Right forelimb (tissue), 1 donor: ENCODE data around the gene TCTN2.

Experiments
- DNase-seq: peaks from one replicate; pipeline ENCODE4 v3.0.0-alpha.2; 2018

TCTN2 gene

DNA sequence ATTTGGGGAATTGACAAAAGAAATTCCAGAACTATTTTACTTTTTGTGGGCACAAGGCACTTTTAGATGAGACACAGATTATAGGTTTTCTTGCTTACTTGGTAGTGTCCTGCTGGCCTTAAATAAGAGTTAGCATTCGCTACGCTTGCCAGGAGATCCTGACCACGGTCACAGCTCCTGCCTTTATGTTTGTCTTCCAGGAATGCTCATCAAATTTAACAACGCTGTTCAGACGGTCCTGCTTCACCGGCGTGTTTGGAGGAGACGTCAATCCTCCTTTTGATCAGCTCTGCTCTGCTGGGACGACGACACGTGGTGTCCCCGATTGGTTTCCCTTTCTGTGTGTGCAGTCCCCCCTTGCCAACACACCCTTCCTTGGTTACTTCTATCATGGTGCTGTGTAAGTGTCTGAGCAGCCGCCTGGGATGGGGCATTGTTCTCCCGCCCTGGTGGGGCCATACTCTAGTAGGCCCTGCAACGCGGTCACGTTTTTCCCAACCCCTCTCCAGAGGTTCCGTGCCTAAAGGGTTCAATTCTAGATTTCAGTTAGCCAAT lies 15.8 kb downstream of the TCTN2 start:
- no peak for DNase-seq

DNA sequence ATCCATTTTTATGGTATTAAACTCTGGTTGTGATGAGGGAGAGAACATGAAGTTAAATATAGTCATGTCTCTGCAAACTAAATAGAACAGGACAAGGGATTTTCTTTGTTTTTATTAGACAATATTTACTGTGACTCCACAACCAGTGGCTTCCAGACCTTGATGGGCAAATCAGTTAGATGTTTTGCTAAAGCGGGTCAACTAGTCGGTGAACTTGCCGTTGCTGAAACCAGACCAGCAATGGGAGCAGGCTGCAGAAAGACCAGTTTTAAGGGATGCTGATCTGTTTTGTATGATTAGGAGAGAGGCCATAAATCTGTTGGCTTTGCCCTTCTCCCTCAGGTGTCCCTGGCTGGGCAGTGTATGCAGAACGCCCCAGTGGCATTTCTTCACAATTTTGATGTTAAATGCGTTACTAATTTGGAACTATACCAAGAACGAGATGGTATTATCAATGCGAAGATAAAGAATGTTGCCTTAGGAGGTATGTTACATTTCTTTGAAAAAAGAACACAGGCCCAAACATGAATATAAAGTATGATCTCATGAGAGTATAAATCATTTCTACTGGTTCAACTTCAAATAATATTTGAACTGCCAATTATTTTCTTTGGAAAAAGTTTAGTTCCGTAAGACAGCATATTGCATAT lies 19.4 kb downstream of the TCTN2 start:
- DNase-seq, result no peak

DNA sequence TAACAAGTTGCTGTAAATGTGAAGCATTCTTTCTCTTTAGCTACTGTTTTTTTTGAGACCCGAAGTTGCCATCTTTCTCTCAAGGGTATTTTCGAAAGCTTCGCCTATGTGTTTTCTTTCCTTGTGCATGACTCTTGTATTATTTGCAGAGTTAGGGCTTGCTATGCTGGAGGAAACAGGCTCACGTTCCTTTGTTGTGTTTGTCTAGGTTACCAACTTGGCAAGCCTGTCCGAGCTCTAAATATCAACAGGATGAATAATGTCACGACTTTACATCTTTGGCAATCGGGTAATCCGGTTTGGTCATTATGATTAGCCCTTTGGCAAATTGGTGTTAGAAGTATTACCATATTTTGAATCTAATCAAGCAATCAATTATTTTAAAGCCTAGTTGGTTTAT lies 25.3 kb downstream of the TCTN2 start:
- no peak for DNase-seq

DNA sequence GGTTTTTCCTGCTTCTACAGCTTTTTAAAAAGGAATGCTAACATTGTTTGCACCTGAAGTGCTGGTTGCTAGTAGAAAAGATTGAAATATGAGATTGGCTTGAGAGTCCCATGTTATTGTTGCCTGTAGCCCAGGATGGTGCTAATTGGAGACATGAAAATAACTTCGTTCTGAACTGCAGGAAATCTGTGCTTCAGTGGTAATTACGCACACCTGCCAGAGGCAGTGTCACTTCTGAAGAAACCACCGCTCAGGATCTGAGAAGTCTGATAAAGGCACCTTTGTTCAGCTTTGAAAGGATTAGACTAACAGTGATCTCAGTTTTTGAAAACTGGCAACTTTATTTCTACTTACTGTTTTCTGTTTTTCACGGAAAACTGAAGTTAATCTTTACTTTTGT lies 25.7 kb downstream of the TCTN2 start:
- DNase-seq, result no peak

DNA sequence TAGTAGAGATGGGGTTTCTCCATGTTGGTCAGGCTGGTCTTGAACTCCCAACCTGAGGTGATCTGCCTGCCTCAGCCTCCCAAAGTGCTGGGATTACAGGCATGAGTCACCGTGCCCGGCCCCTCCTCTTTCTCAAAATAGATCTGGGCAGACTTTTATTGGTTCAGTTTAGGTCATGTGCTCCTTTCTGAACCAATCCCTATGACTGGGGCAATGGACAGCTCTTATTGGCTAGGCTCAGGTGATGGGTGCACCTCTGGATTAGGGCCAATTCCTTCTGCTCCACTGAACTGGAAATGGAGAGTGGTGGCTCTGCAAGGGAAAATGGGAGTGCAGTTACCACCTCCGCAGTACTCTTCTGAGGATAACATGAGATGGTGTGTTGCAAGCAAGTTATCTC lies 35.0 kb downstream of the TCTN2 start:
- DNase-seq, result no peak

DNA sequence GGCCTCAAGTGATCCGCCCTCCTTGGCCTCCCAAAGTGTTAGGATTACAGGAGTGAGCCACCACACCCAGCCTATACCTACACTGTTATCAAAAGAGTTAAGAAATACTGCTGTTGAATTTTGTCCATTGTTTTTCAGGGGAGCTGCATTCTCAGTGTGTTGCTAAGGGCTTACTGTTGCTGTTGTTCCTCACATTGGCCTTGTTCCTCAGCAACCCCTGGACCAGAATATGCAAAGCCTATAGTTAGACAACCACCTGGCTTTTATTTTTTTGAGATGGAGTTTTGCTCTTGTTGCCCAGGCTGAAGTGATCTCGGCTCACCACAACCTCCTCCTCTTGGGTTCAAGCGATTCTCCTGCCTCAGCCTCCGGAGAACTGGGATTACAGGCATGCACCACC lies 36.6 kb downstream of the TCTN2 start:
- DNase-seq, result no peak

DNA sequence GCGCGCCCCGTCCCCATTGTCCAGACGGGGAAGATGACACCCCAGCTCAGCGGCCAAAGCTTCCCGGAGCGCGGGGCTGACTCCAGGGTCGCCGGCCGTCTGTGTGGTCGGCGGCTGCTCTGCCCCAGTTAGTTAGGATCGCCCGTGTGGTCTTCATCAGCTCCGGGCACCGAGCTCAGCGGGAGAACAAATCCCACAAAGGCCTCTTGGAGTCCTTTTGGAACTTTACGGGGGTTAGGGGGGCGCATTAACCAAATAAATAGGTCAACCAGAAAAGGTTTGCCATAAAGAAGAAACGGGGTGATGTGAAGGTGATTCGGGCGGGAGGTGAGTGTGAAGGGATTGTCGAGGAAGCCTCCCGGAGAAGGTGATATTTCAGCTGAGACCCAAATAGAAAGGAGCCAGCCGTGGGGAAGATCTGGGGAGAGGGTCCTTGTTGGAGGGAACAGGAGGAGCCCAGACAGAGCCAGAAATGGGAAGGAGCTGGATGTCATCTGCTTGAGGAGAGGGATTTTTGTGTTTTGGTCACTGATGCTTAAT lies 41.9 kb downstream of the TCTN2 start:
- DNase-seq, result no peak

DNA sequence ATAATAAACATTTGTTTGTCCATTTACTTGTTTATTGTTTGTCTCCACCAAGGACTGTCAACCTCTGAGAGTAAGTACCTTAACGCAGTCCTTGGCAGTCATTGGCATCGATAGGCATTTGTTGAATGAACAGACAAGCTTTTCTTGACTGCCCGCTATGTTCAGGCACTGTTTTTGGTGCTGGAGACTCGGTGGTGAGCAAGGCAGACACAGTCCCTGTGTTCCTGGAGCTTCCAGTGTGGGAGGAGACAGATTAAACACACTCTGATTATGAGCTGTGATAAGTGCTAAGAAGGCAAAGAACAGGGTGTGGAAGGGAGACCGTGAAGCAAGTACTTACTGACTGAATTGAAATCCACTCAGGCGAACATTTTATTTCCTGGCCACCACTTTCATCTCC lies 42.5 kb downstream of the TCTN2 start:
- no peak for DNase-seq

DNA sequence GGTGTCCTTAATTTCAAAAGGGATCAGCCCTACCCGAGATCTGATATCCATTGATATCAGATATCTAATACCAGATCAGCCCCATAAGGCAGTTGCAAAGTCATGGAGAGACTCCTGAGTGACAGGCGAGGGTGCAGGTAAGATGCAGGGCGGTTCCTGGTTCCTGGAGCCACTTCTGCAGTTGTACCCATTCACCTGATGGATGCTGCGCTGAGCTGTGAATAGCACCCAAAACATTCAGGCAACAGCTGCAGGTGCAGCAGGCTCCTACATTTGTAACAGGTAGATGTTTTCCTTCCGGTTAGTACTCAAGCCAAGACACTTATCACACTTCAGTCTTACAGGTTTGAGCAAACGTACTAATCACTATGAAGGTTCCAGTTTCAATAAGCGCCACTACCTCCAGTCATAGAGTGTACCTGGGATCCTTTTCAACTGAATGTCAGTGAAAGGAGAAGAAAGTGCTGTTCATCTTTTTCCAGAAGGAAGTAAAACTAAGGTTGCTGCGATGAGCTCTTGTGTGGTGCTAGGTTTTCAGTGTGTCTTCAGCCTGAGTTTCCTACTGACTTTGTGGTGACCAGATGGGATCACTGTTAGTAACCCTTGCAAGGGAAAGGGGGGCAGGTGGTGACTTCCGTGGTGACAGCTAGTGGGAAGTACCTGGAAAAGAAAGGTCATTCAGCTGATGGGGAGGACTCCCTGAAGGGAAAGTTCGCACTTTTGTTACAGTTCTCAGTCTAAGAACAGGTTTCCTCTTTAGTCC lies 43.1 kb downstream of the TCTN2 start:
- DNase-seq, result no peak

DNA sequence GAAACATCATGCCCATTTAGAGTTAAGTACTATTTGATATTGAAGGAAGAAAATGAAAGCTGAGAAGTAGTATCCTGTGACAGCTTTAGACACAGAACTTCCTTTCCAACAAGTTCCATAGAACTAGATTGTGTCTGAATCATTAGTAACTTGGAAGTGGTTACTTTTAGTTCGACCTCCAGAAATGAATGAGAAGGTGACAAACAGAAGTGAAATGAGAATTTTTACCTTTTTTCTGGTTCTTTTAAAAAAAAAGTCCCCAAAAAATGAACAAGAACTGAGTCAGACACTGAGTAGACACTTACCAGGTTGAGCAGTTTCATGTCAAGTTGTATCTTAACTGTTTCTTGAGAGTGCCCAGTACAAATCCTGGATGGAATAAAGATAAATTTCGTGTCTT lies 44.3 kb downstream of the TCTN2 start:
- DNase-seq, result no peak

DNA sequence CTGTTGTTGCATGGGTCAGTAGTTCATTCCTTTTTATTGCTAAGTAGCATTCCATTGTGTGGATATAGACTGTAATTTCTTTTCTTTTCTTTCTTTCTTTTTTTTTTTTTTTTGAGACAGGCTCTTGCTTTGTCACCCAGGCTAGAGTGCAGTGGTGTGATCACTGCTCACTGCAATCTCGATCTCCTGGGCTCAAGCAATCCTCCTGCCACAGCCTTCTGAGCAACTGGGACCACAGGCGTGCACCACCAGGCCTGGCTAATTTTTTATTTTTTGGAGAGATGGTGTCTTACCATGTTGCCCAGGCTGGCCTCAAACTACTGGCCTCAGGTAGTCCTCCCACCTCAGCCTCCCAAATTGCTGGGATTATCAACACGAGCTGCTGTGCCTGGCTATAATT lies 46.4 kb downstream of the TCTN2 start:
- no peak for DNase-seq

DNA sequence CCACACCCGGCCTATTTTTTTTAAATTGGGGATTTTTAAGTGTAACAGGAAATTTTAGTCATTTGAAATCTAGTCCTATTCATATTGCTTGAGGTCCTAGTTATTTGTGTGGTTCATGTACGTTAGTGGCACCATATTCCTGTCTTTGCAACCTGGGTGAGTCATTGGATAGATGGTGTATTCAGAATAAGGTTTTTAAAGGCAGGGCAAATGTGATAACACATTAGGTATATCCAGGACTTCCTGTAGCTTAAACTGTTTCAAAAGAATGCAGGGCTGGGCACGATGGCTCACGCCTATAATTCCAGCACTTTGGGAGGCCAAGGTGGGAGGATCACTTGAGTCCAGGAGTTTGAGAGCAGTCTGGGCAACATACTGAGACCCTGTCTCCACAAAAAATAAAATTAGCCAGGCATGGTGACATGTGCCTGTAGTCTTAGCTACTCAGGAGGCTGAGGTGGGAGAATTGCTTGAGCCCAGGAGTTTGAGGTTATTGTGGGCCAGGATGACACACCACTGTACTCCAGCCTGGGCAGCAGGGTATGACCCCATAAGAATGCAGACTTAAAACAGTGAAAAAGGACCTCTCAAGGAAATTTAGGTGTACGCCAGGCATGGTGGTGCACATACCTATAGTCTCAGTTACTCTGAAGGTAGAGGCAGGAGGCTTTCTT lies 49.4 kb downstream of the TCTN2 start:
- no peak for DNase-seq

DNA sequence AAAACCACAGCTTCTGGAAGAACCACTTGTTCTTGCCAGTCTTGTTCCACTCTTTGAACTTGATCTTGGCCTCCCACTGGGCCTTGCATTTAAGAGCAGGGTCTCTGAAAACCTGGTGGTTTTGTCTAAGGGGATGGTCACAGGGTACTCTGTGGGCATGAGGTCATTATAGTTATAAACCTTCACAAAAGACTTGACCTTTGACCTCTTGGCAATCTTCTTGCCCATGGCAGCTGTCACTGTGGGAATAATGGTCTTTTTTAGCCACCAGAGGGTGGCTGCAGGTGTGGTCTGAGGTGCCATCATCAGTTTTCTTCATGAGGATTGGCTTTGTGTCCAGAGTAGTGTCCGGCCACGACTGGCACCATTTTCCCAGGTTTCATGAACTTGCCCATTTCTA lies 50.3 kb downstream of the TCTN2 start:
- DNase-seq, result no peak

DNA sequence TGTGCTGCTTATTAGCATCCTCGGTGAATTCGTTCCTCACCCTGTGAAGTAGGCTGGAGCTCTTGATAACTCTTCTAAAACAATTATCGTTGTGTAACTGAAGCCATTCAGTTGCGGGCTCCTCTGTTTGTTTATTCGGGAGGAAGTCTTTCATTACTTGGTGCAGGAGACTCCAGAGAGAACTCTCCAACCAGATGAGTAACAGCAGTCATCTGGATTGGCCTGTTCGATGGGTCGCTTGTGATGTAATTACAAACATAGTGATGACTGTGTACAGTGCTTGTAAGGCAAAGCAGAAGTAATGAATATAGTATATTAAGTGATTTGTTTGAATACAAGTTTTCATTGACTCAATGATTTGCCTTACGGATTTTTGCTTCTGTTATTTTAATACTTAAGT lies 52.1 kb downstream of the TCTN2 start:
- DNase-seq, result no peak

DNA sequence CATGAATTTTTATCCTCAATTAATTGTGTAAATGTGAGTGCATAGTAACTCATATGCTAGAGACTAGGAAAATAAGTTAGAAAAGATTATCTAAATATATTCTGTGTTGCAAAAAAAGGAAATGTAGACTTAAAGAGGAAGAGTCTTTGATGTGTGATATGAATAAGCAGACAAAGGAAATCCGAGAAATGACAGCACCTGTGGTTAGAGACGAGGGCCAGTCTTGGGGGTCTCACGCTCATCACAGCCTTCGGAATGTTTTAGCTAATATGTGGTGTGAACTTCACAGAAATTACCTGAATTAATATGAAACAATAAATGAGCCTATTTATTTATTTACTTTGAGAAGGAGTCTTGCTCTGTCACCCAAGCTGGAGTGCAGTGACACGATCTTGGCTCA lies 52.9 kb downstream of the TCTN2 start:
- DNase-seq, result no peak

DNA sequence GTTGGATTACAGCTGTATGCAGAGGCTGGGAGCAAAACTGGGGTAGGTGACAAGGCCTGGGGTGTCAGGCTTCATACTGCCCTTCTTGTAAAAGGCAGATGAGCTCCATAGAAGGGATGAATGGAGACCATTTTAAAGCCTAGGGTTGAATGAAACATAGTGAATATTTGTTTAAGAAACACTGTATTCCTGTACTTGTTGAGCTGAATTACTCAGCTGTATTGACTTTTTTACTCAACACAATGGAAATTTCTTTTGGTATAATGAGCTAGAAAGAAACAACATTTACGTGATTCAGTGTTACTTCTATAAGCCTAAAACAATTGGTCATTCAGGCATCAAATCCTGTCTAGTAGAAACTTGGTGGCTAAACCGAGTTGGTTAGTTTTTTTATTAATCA lies 55.3 kb downstream of the TCTN2 start:
- DNase-seq, result no peak

DNA sequence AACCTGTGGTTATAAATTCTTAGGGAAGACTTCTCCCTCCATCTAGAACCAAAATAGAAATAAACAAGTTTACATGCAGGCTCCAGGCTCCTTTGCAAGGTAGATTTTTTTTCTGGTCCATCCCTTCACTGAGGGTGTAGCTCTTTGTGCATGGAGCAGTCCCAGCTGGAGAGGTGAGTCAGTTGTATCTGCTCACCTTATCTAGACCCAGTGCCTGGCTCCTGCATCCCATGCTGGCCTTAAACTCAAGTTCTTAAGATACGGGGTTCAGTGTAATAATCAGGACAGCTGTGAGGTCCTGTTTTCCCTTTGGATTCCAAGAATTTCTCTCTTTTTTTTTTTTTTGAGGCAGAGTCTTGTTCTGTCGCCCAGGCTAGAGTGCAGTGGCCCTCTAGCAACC lies 56.0 kb downstream of the TCTN2 start:
- no peak for DNase-seq

DNA sequence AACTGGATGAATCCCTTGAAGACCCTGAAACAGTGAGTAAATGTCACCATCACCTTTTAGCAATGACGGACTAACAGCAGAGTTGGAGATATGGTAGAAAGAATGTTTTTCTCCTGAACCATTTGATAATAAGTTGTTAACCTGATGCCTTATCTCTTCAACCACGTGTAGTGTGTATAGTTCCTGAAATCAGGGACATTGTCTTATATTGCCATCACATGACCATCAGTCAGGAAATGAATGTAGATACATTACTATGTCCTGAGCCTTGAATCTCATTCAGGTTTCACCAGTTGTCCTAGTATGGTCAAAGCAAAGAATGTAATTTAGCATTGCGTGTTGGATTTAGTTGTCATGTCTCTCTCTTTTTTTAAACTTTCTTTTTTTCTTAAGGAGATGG lies 57.0 kb downstream of the TCTN2 start:
- DNase-seq, result no peak

DNA sequence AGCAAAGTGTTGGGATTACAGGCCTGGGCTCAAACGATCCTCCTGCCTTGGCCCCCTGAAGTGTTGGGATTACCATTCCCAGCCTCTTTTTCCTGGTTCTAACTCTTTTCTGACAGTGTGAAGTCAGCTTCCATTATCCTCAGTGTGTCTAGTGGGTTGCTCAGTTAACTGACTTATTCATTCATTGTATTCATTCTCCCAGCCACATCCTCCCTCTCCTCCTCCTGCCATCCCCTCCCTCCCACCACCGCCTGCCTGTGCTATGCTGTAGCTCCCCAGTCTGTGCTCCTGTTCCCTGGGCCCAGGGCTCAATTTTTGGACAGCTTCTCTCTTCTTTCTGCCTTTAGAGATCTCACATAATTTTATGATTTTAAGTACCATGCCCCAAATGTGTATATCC lies 60.7 kb downstream of the TCTN2 start:
- no peak for DNase-seq

DNA sequence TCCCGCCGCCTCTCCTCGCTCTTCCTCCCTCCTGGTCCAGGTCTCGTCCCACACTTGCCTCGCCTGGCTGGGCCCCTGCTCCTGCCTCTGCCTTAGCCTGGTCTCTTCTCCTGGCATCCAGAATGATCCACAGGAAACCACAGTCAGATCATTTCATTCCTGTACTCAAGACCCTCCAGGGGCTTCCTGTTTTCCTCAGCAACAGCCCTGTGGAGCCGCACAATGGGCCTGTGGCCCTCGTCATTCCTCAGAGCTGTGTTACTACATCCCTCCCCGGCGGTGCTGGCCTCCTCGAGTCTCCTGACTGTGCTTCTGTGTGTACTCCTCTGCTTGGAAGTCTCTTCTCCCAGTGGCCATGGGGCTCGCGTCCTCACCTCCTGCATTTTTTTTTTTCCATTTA lies 61.3 kb downstream of the TCTN2 start:
- no peak for DNase-seq

DNA sequence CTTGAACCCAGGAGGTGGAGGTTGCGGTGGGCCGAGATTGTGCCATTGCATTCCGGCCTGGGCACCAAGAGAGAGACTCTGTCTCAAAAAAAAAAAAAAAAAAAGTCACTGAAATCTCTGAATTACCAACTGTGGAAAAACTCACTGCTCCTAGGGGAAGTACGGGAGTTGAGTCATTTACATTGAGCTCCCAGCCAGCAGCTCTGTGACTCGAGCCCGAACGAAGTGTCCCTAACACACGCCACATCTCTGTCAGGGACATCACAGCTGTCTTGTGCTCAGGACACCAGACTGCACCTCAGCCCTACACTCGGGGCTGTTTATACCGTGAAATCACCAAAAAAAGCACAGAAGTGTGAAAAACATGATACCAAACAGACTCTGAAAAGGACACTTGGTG lies 62.3 kb downstream of the TCTN2 start:
- DNase-seq, result no peak

DNA sequence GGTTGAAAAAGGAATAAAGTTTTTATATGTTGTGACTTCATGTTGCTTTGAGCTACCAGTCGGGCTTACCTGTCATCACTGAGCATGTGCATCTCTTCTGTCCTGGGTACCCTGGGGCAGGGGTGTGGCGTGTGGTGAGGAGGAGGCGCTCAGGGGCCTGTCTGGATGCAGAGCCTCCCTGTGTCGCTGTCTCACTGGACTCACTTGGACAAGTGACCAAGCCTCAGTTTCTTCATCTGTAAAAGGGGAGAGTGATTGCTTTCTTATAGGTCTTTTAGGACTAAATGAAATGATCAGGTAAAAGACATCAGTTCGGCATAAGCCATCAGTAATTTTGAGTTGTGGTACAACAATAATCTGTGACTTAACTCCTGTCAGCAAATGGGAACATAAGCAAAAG lies 63.4 kb downstream of the TCTN2 start:
- no peak for DNase-seq

DNA sequence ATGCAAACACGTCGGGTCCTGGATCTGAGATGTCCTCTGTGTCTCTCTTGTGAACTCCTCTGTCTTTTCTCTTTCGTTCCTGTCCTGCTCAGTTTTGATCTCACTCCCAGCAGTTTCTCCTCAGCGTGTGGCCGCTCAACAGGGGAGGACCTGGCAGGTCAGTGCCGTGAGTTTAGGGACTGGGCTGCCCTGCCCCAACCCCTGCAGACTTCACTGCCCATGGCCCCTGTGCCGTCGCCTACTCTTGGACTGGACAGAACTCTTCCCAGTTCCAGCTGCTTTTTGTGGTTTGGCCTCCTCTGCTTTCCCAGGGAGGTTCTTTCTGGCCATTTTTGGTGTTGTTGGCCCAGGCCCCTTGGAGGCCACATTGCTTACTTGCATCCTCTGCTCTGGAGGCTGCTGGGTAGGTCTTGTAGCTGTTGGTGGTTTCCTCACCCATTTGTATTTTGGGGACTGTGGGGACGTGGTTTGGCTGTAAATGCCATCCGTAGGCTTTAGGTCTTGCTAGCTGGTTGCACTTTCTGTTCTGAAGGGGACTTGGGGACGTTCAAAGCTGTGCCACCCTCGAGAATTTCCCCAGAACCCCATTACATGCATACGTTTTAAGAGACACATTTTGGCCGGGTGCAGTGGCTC lies 71.1 kb downstream of the TCTN2 start:
- no peak for DNase-seq
